Muscle of leg (tissue), 11 donors: ENCODE data around the gene UBL3. TPM values are rescaled to one million over a fixed set of nuclear protein-coding genes. Genes with fewer than 3 reads are reported as not detected.
A peak's percentile ranks its signal among the peaks of the same experiment; 100 is the strongest.

Source experiments
- DNase-seq: peaks from one replicate; pipeline ENCODE4 v3.0.0; 2013
- H3K27ac ChIP-seq: one replicate; pipeline ENCODE4 v1.5.1; 2013; ENCODE audit warnings: mild to moderate bottlenecking, low read length, control low read depth
- H3K27me3 ChIP-seq: one replicate; pipeline ENCODE4 v1.6.1; 2013; ENCODE audit warnings: low read length; ENCODE audit not compliant: control insufficient read depth, insufficient read depth
- H3K36me3 ChIP-seq: one replicate; pipeline ENCODE4 v1.6.1; 2013; ENCODE audit warnings: low read length; ENCODE audit not compliant: control insufficient read depth, insufficient read depth
- H3K4me1 ChIP-seq: one replicate; pipeline ENCODE4 v1.6.1; 2013; ENCODE audit warnings: low read length; ENCODE audit not compliant: control insufficient read depth, insufficient read depth
- H3K4me3 ChIP-seq: one replicate; pipeline ENCODE4 v1.5.1; 2013; ENCODE audit warnings: low read length, control low read depth
- H3K9me3 ChIP-seq: replicated peaks from 2 replicates; pipeline ENCODE4 v1.6.1; 2013; ENCODE audit warnings: low read depth, low read length; ENCODE audit not compliant: control insufficient read depth
- WGBS: methylation state at CpG from one replicate; pipeline ENCODE4 v1.1.5; 2013; ENCODE audit warnings: missing lambda C conversion rate; ENCODE audit not compliant: insufficient coverage; 5-methylcytosine and 5-hydroxymethylcytosine counted together
- polyA plus RNA-seq, 8 donors: library from polyadenylated mRNA; unstranded; fragments of 120-200 nt; gene quantifications; one replicate each; pipeline versions ENCODE4 v1.2.1 to v1.2.3, GENCODE V29; 2013; ENCODE audit warnings: inconsistent platforms in 1 of 8, low replicate concordance in 1 of 8; ENCODE audit not compliant: insufficient read length in 8 of 8, insufficient read depth in 1 of 8
- total RNA-seq: library from RNA; stranded (reverse); fragments of 120-200 nt; gene quantifications from one replicate; pipeline ENCODE4 v1.2.4, GENCODE V29; 2013

UBL3 gene
- total and polyA plus RNA-seq, 9 donors = 14.0 to 33.6 (median 25.3) TPM

DNA sequence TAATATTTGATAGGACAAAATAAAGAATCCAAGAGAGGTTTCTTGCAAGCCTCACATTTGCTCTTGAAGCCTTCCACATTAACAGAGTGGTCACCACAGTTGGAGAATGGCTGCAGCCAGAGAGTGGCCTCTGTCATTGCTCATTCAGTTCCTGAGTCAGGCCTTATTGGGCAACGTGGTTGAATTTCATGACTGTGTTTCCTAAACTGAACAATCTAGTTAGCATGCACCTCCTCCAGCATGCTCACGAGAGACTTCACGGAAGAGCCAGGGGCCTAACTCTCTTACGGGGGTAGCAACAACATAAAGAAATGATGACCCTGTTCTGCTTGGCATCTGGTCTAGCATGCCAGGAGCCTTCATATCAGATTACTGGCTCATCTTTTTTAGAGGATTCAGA is 9.6 kb upstream of the UBL3 start:
- Histone ChIP-seq H3K27ac (no peak overlapping the region), H3K9me3 (no peaks in the 10 kb centered on the region), H3K36me3 (no peaks in the 10 kb centered on the region), H3K4me3 (no peak overlapping the region), H3K27me3 (no peaks in the 10 kb centered on the region), H3K4me1 (no peaks in the 10 kb centered on the region)
- no peak for DNase-seq
- 61% methylated on average over 3 of the region's 4 CpGs for WGBS

DNA sequence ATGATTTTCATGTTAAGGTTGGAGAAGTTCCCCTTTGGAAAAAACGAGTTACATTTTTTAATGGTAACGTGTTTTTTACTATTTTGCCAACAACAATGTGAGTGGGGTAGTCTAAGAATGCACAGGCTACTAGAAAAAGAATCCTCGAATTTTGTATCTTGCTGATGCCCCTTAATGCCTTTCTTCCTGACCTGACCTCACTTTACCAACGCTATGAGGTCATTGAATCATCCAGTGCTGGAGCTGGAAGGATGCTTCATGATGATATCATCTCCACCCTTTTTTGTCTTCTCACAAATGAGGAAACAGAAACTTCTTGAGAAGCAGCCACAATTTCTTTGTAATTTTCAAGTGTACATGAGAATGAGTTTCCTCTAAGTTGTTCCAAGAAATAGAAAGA is 8.2 kb upstream of the UBL3 start:
- 66% methylated on average over 2 of the region's 4 CpGs for WGBS
- DNase-seq = peak; percentile 30
- no peaks in the 10 kb centered on the region for H3K9me3 ChIP-seq
- H3K27ac ChIP-seq = no peak overlapping the region
- no peaks in the 10 kb centered on the region for H3K36me3 ChIP-seq
- H3K4me3 ChIP-seq = no peak overlapping the region
- H3K4me1 ChIP-seq = no peaks in the 10 kb centered on the region
- H3K27me3 ChIP-seq = no peaks in the 10 kb centered on the region

DNA sequence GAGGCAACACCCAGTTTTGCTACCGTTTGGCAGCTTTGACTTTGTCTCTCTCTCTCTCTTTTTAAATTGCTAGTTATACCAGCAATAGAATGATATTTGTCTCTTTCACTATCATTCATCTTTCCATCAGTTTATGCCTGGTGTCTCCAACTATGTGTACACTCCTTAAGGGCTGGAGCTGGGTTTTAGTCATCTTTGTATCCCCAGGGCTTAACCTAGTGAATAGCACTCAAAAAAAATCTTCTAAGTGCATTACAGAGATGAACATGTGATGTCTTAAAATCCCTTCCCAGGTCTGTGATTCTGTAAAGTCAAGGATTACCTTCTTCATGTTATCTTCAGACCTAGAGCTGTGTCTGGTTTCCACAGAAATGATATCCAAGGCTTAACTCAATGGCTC is 7.8 kb upstream of the UBL3 start:
- Histone ChIP-seq H3K27ac (no peak overlapping the region), H3K36me3 (no peaks in the 10 kb centered on the region), H3K9me3 (no peaks in the 10 kb centered on the region), H3K27me3 (no peaks in the 10 kb centered on the region), H3K4me1 (no peaks in the 10 kb centered on the region), H3K4me3 (no peak overlapping the region)
- no CpG with 5 or more reads among the region's 1 CpG for WGBS
- DNase-seq = no peak

DNA sequence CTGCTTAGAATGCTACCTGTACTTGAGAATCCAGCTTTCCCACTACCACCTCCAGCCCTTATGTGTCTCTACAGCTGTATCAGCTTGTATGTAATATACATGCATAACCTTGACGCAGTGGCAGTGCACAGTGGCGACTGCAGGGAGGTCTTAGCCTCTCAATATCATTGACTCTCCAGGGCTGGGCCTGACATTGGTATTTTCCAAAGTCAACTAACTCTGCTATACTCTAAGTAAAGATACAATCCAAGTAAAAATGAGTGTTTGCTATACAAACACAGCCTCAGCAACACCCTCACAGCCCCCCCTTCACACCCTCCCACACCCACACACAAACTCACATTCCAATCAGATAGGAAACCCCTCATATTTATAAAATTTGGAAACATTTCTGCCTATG is 6.7 kb upstream of the UBL3 start:
- Histone ChIP-seq H3K4me3 (no peak overlapping the region), H3K27me3 (no peaks in the 10 kb centered on the region), H3K36me3 (no peaks in the 10 kb centered on the region), H3K27ac (no peak overlapping the region), H3K4me1 (no peaks in the 10 kb centered on the region), H3K9me3 (no peaks in the 10 kb centered on the region)
- DNase-seq = no peak
- WGBS = no CpG with 5 or more reads among the region's 2 CpGs

DNA sequence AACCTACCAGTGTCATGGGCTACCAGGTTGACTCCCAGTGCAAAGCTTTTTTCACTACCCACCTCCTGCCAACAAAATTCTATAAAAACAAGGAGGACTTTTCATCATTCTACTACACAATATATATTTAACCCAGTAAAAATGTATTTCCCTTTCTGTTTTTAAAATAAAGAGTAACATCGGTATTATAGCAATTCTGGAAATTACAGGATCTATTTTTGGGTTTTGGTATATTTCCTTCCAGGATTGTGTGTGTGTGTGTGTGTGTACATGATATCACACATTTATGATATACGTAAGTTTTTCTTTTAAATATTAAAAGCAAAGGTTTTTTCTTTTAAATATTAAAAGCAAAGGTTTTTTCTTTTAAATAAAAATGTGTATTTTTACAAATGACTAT is 6.0 kb upstream of the UBL3 start:
- H3K9me3 ChIP-seq = no peaks in the 10 kb centered on the region
- no CpG with 5 or more reads among the region's 2 CpGs for WGBS

DNA sequence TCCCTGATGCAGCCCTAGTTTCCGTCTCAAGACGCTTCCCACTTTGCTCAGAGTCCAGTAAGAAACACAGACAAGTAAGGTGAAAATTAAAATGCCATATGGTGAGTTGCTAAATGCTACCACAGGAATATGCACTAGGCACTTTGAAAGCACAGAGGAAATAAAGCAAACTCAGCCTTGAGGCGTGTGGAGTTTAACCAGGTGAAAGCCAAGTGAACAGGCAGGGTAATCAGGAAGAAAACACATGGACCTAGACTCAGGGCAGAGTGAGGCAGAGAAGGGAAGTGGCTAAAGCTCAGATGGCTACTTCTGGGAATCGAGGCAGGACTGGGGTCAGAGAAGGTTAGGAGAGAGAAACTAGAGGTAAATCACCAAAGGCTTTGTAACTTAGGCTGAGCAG is 5.4 kb upstream of the UBL3 start:
- DNase-seq = peak; percentile 6
- Histone ChIP-seq H3K36me3 (no peaks in the 10 kb centered on the region), H3K9me3 (no peaks in the 10 kb centered on the region), H3K4me3 (no peak overlapping the region), H3K27ac (no peak overlapping the region), H3K4me1 (no peaks in the 10 kb centered on the region), H3K27me3 (no peaks in the 10 kb centered on the region)
- 12% methylated on average over 2 of the region's 4 CpGs for WGBS

More for the DNA sequence above, 6.0 kb upstream of the UBL3 start:
- no peak for DNase-seq
- H3K4me1 ChIP-seq = no peaks in the 10 kb centered on the region
- H3K27ac ChIP-seq = no peak overlapping the region
- H3K4me3 ChIP-seq = no peak overlapping the region
- no peaks in the 10 kb centered on the region for H3K36me3 ChIP-seq
- H3K27me3 ChIP-seq = no peaks in the 10 kb centered on the region

DNA sequence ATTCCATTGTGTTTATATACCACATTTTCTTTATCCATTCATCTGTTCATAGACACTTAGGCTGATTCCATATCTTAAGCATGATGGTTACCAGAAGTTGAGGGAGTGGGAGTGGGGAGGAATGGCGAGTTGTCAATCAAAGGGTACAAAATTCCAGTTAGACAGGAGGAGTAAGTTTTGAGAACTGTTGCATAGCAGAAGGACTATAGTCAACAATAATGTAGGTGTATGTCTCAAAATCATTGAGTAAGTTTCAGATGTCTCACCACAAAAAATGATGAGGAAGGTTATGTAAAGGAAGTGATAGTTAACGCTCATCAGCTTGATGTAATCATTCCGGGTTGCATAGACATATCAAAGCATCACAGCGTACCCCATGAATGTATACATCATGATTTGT is 4.6 kb upstream of the UBL3 start:
- Histone ChIP-seq H3K27ac (no peak overlapping the region), H3K4me1 (no peaks in the 10 kb centered on the region), H3K36me3 (no peaks in the 10 kb centered on the region), H3K9me3 (no peaks in the 10 kb centered on the region), H3K4me3 (no peak overlapping the region), H3K27me3 (no peaks in the 10 kb centered on the region)
- DNase-seq = no peak
- WGBS = no CpG with 5 or more reads among the region's 4 CpGs

DNA sequence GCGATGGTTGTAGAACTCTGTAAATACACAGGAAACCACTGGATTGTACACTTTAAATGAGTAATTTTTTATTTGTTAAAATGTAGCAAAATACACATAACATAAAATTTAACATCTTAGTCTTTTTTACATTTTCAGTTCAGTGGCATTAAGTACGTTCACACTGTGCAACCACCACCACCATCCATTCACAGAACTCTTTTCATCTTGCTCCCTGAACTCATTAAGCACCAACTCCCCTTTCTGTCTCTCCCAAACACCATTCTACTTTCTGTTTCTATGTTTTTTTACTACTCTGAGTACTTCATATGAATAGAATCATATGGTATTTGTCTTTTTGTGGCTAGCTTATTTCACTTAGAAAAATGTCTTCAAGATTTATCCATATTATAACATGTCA is 2.7 kb upstream of the UBL3 start:
- Histone ChIP-seq H3K27ac (peak overlapping the region; percentile 49), H3K4me1 (no peaks in the 10 kb centered on the region)
- WGBS = 73% methylated on average over 1 of the region's 2 CpGs

DNA sequence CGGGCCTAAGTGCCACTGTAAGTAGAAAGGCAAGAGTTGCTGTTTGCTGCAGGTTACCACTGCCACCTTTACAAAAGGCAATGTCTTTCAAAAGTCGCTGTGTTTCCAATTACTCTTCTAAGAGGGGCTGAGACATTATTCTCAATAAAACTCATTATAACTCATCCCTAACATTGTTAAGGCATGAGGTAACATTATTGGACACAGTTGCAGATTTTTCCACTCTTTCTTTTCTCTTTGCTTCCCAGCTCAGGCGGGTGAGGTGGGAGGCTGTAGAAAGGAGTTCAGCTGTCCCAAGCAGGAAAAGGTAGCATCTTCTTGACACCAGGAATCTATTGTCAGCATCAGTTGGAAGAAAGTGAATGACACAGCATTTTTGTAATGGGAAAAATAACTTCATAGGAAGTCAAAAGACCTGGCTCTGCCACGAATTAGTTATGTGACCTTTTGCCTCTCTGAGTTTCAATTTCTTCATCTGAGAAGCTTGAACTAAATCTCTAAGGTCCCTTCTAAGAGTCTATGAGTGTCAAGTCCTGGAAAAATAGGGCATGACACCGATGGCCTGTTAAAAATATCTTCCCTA is 2.1 kb upstream of the UBL3 start:
- WGBS = 42% methylated on average over 2 of the region's 5 CpGs
- Histone ChIP-seq H3K9me3 (no peaks in the 10 kb centered on the region), H3K4me3 (no peak overlapping the region), H3K27ac (peak overlapping the region; percentile 49), H3K36me3 (no peaks in the 10 kb centered on the region), H3K27me3 (no peaks in the 10 kb centered on the region), H3K4me1 (no peaks in the 10 kb centered on the region)
- DNase-seq = peak; percentile 67

More for the DNA sequence above, 2.7 kb upstream of the UBL3 start:
- no peak for DNase-seq
- Histone ChIP-seq H3K36me3 (no peaks in the 10 kb centered on the region), H3K9me3 (no peaks in the 10 kb centered on the region), H3K4me3 (no peak overlapping the region), H3K27me3 (no peaks in the 10 kb centered on the region)

DNA sequence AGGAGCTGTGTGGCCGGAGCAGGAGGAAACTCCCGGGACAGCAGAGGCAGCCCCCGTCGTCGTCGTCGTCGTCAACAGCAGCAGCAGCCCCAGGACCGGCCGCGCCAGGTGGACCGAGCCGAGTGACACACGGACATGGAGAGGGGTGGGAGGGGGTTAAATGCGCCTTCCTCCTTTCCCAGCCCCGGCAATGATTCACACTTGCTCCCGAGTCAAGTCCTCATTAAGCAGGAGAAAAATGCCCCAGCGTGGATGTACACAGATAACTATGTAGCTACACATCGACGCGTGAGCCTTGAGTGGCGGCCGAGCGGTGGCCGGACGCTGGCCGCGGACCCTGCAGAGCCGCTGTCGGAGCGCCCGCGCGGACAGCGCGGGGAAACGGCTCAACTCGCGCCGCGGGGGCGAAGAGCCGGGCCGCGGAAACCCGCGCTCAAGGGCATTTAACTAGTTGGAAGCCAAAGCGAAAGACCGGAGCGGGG is 645 bp downstream of the UBL3 start:
- under 1% methylated on average over 45 of the region's 50 CpGs for WGBS

More for the DNA sequence above, 645 bp downstream of the UBL3 start:
- H3K27me3 ChIP-seq = no peaks in the 10 kb centered on the region
- peak overlapping the region; percentile 91 for H3K4me3 ChIP-seq
- H3K4me1 ChIP-seq = no peaks in the 10 kb centered on the region
- H3K27ac ChIP-seq = peak overlapping the region; percentile 99
- peak; percentile 81 for DNase-seq
- H3K9me3 ChIP-seq = no peaks in the 10 kb centered on the region
- no peaks in the 10 kb centered on the region for H3K36me3 ChIP-seq
